ENCODE data around the gene C12orf42.

Gene C12orf42

DNA sequence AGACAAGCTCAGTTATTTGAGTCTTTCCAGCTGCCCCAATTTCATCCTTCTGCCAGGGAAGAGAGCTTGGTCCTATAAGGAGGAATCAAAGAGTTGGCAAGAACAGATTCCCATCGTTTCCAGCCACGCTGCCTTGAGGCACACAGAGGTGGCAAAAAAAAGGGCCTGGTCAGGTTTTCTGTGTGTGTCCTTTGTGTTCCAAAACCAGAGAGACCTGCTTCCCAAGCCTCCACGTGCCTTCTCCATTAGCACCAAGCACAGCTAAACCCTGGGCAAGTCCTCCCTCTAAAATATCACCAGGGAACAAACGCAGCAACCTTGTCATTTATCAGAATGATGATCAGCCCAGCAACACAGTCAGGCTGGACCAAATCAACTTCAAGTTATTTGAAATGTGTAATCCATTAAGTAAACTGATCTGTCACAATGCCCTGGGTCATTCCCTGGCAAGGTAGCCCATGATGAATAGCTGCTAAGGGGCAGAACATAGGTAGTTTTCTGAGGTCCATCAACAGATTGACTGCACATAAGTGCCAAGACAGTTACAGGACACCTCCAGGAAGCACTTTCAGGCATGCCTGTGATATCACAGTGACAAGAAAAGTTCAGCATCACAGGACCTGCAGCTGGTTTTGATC is 28.6 kb upstream of the C12orf42 start:
- Histone ChIP-seq H3K27me3 (ENCODE audit: insufficient read depth, insufficient read length) (no peaks in the 10 kb centered on the region), H3K4me3 (ENCODE audit: insufficient read length, low read depth) (no peak overlapping the region), H3K9me3 (ENCODE audit: insufficient read depth, low read length) (no peaks in the 10 kb centered on the region), H3K4me1 (ENCODE audit: insufficient read depth, insufficient read length) (no peaks in the 10 kb centered on the region), H3K36me3 (ENCODE audit: insufficient read depth, insufficient read length, low read length) (no peaks in the 10 kb centered on the region), H3K9ac (ENCODE audit: insufficient read length, low read depth) (no peak overlapping the region)
- DNase-seq (ENCODE audit: low read depth, low spot score), result no peak
- no peak for TF ChIP-seq SUZ12 (IDR thresholded peaks at IDR 0.05; ENCODE audit: extremely low read depth, insufficient read depth, insufficient read length)
- no peak for TF ChIP-seq YY1 (IDR thresholded peaks at IDR 0.05; ENCODE audit: insufficient read depth, insufficient read length)
- TF ChIP-seq ZNF274 (IDR thresholded peaks at IDR 0.05; ENCODE audit: low read depth, low read length), result no peak

GRCh38 chr12:103523771-103524170 is 28.0 kb upstream of the C12orf42 start:
- Histone ChIP-seq H3K4me3 (ENCODE audit: insufficient read length, low read depth) (no peak overlapping the region), H3K9ac (ENCODE audit: insufficient read length, low read depth) (no peak overlapping the region), H3K9me3 (ENCODE audit: insufficient read depth, low read length) (no peaks in the 10 kb centered on the region), H3K36me3 (ENCODE audit: insufficient read depth, insufficient read length, low read length) (no peaks in the 10 kb centered on the region), H3K4me1 (ENCODE audit: insufficient read depth, insufficient read length) (no peaks in the 10 kb centered on the region), H3K27me3 (ENCODE audit: insufficient read depth, insufficient read length) (no peaks in the 10 kb centered on the region)
- TF ChIP-seq SUZ12 (IDR thresholded peaks at IDR 0.05; ENCODE audit: extremely low read depth, insufficient read depth, insufficient read length) (no peak), YY1 (IDR thresholded peaks at IDR 0.05; ENCODE audit: insufficient read depth, insufficient read length) (no peak), ZNF274 (IDR thresholded peaks at IDR 0.05; ENCODE audit: low read depth, low read length) (no peak)
- no peak for DNase-seq (ENCODE audit: low read depth, low spot score)

DNA sequence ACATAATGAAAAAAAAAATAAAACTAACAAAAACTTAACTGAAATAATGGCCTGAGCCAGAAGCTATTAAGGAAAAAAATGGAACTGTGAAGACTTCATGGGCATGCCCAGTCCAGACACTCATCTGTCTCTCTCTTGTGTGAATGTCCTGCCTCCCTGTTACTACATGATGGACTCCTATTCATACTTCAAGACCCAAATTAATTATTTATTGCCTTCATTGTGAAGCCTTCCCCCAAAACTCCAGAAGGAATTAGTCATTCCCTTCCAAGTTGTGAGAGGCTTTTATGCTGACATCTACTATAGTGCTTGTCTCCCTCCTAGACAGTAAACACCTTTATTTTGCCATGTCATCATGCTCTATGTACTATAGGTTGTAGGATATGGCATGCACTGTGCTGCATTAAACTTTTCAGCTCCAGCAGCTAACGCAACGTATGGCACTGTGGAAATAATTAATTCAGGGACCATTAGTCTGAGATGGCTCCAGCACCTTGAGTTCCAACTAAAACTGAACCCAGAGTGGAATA is 25.0 kb upstream of the C12orf42 start:
- Histone ChIP-seq H3K9ac (ENCODE audit: insufficient read length, low read depth) (no peak overlapping the region), H3K9me3 (ENCODE audit: insufficient read depth, low read length) (no peaks in the 10 kb centered on the region), H3K27me3 (ENCODE audit: insufficient read depth, insufficient read length) (no peaks in the 10 kb centered on the region), H3K36me3 (ENCODE audit: insufficient read depth, insufficient read length, low read length) (no peaks in the 10 kb centered on the region), H3K4me1 (ENCODE audit: insufficient read depth, insufficient read length) (no peaks in the 10 kb centered on the region), H3K4me3 (ENCODE audit: insufficient read length, low read depth) (no peak overlapping the region)
- DNase-seq (ENCODE audit: low read depth, low spot score), result no peak
- TF ChIP-seq ZNF274 (IDR thresholded peaks at IDR 0.05; ENCODE audit: low read depth, low read length) (no peak), YY1 (IDR thresholded peaks at IDR 0.05; ENCODE audit: insufficient read depth, insufficient read length) (no peak), SUZ12 (IDR thresholded peaks at IDR 0.05; ENCODE audit: extremely low read depth, insufficient read depth, insufficient read length) (no peak)

- Histone ChIP-seq H3K4me1 (ENCODE audit: insufficient read depth, insufficient read length) (no peaks in the 10 kb centered on the region), H3K4me3 (ENCODE audit: insufficient read length, low read depth) (no peak overlapping the region), H3K9me3 (ENCODE audit: insufficient read depth, low read length) (no peaks in the 10 kb centered on the region), H3K27me3 (ENCODE audit: insufficient read depth, insufficient read length) (no peaks in the 10 kb centered on the region), H3K36me3 (ENCODE audit: insufficient read depth, insufficient read length, low read length) (no peaks in the 10 kb centered on the region), H3K9ac (ENCODE audit: insufficient read length, low read depth) (no peak overlapping the region)
- TF ChIP-seq ZNF274 (IDR thresholded peaks at IDR 0.05; ENCODE audit: low read depth, low read length), result no peak
- TF ChIP-seq YY1 (IDR thresholded peaks at IDR 0.05; ENCODE audit: insufficient read depth, insufficient read length), result no peak
- TF ChIP-seq SUZ12 (IDR thresholded peaks at IDR 0.05; ENCODE audit: extremely low read depth, insufficient read depth, insufficient read length), result no peak
- DNase-seq (ENCODE audit: low read depth, low spot score), result no peak
These were observed 23.9 kb upstream of the C12orf42 start for GRCh38 chr12:103519632-103520031.

DNA sequence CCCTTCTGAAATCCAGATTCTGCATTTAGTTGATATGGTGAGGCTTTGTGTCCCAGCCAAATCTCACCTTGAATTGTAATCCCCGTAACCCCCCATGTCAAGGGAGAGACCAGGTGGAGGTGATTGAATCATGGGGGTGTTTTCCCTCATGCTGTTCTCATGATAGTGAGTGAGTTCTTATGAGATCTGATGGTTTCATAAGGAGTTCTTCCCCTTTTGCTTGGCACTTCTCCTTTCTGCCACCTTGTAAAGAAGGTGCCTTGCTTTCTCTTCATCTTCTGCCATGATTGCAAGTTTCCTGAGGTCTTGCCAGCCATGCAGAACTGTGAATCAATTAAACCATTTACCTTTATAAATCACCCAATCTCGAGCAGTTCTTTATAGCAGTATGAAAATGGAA is 23.1 kb upstream of the C12orf42 start:
- H3K36me3 ChIP-seq (ENCODE audit: insufficient read depth, insufficient read length, low read length), result no peaks in the 10 kb centered on the region
- DNase-seq (ENCODE audit: low read depth, low spot score), result no peak
- TF ChIP-seq SUZ12 (IDR thresholded peaks at IDR 0.05; ENCODE audit: extremely low read depth, insufficient read depth, insufficient read length) (no peak), ZNF274 (IDR thresholded peaks at IDR 0.05; ENCODE audit: low read depth, low read length) (no peak), YY1 (IDR thresholded peaks at IDR 0.05; ENCODE audit: insufficient read depth, insufficient read length) (no peak)

GRCh38 chr12:103517161-103517560 is 21.4 kb upstream of the C12orf42 start:
- H3K9ac ChIP-seq (ENCODE audit: insufficient read length, low read depth), result no peak overlapping the region
- no peaks in the 10 kb centered on the region for H3K27me3 ChIP-seq (ENCODE audit: insufficient read depth, insufficient read length)
- no peaks in the 10 kb centered on the region for H3K4me1 ChIP-seq (ENCODE audit: insufficient read depth, insufficient read length)
- no peak overlapping the region for H3K4me3 ChIP-seq (ENCODE audit: insufficient read length, low read depth)
- DNase-seq (ENCODE audit: low read depth, low spot score), result no peak
- TF ChIP-seq SUZ12 (IDR thresholded peaks at IDR 0.05; ENCODE audit: extremely low read depth, insufficient read depth, insufficient read length) (no peak), YY1 (IDR thresholded peaks at IDR 0.05; ENCODE audit: insufficient read depth, insufficient read length) (no peak), ZNF274 (IDR thresholded peaks at IDR 0.05; ENCODE audit: low read depth, low read length) (no peak)
- H3K9me3 ChIP-seq (ENCODE audit: insufficient read depth, low read length), result no peaks in the 10 kb centered on the region
- H3K36me3 ChIP-seq (ENCODE audit: insufficient read depth, insufficient read length, low read length), result no peaks in the 10 kb centered on the region

More for the DNA sequence above, 23.1 kb upstream of the C12orf42 start:
- H3K27me3 ChIP-seq (ENCODE audit: insufficient read depth, insufficient read length), result no peaks in the 10 kb centered on the region
- H3K4me3 ChIP-seq (ENCODE audit: insufficient read length, low read depth), result no peak overlapping the region
- H3K9me3 ChIP-seq (ENCODE audit: insufficient read depth, low read length), result no peaks in the 10 kb centered on the region
- no peaks in the 10 kb centered on the region for H3K4me1 ChIP-seq (ENCODE audit: insufficient read depth, insufficient read length)
- H3K9ac ChIP-seq (ENCODE audit: insufficient read length, low read depth), result no peak overlapping the region

- Histone ChIP-seq H3K36me3 (ENCODE audit: insufficient read depth, insufficient read length, low read length) (no peaks in the 10 kb centered on the region), H3K27me3 (ENCODE audit: insufficient read depth, insufficient read length) (no peaks in the 10 kb centered on the region), H3K9ac (ENCODE audit: insufficient read length, low read depth) (no peak overlapping the region), H3K4me3 (ENCODE audit: insufficient read length, low read depth) (no peak overlapping the region), H3K4me1 (ENCODE audit: insufficient read depth, insufficient read length) (no peaks in the 10 kb centered on the region), H3K9me3 (ENCODE audit: insufficient read depth, low read length) (no peaks in the 10 kb centered on the region)
- TF ChIP-seq YY1 (IDR thresholded peaks at IDR 0.05; ENCODE audit: insufficient read depth, insufficient read length) (no peak), ZNF274 (IDR thresholded peaks at IDR 0.05; ENCODE audit: low read depth, low read length) (no peak), SUZ12 (IDR thresholded peaks at IDR 0.05; ENCODE audit: extremely low read depth, insufficient read depth, insufficient read length) (no peak)
- DNase-seq (ENCODE audit: low read depth, low spot score), result no peak
These were observed 19.6 kb upstream of the C12orf42 start for GRCh38 chr12:103515341-103515740.
